Ovary (tissue), 9 donors: Measurements from ENCODE around the gene DENND1A. TPM values are rescaled to one million over a fixed set of nuclear protein-coding genes. Genes with fewer than 3 reads are reported as not detected.

ENCODE experiments used
- DNase-seq, 5 donors: peaks; one replicate each; pipeline ENCODE4 v3.0.0-alpha.2; 2019 to 2020
- H3K27ac ChIP-seq, 2 donors: fragments of 200-600 bp; one replicate each; pipeline versions ENCODE4 v1.5.1 to v1.8.0; 2019 to 2022
- H3K27me3 ChIP-seq: fragments of 200-600 bp; one replicate; pipeline ENCODE4 v1.8.0; 2022
- H3K36me3 ChIP-seq: fragments of 200-600 bp; sonication (generic); one replicate; pipeline ENCODE4 v1.5.1; 2019
- H3K4me1 ChIP-seq: one replicate; pipeline ENCODE4 v1.8.1; 2013; ENCODE audit warnings: mild to moderate bottlenecking, moderate library complexity; ENCODE audit not compliant: insufficient read depth
- H3K4me3 ChIP-seq: fragments of 200-600 bp; sonication (generic); one replicate; pipeline ENCODE4 v1.5.1; 2017
- H3K9me3 ChIP-seq, 2 donors: fragments of 200-600 bp in 1 of 2; sonication (generic) in 1 of 2; one replicate each; pipeline versions ENCODE4 v1.5.1 to v1.8.1; 2013 to 2019; ENCODE audit warnings: mild to moderate bottlenecking in 1 of 2, moderate library complexity in 1 of 2
- CTCF ChIP-seq, 3 donors: fragments of 450-650 bp in 2 of 3; fragments of 200-600 bp in 1 of 3; IDR thresholded peaks; one replicate each; pipeline versions ENCODE4 v1.5.1 to v1.8.0; 2016 to 2022; ENCODE audit warnings: antibody characterized with exemption in 3 of 3, mild to moderate bottlenecking in 1 of 3
- EP300 ChIP-seq: sonication (generic); formaldehyde crosslinking; IDR thresholded peaks from one replicate; pipeline ENCODE4 v1.6.1; 2017; ENCODE audit warnings: antibody characterized with exemption
- POLR2A ChIP-seq: fragments of 450-650 bp; IDR thresholded peaks from one replicate; pipeline ENCODE4 v1.6.1; 2017; ENCODE audit warnings: antibody characterized with exemption, mild to moderate bottlenecking, moderate library complexity
- WGBS, 3 donors: extraction: QIAGEN DNeasy Blood & Tissue Kit in 1 of 3; methylation state at CpG; one replicate each; pipeline versions ENCODE4 v1.1.5 to v1.1.7; 2013 to 2017; 5-methylcytosine and 5-hydroxymethylcytosine counted together
- intact Hi-C, 4 donors: fragments of 100-400 bp; cut with DNase I; formaldehyde crosslinking; loops; one replicate each; pipeline versions ENCODE4 v1.11.0 to v1.15.1; 2022 to 2023
- polyA plus RNA-seq, 2 donors: library from polyadenylated mRNA; stranded (reverse); fragments of 200-250 nt in 1 of 2; fragments of 350-450 nt in 1 of 2; fragmentation: Illumina TruSeq in 1 of 2; extraction: RNeasy Lipid Tissue Mini Kit (QIAGEN cat#74804) in 1 of 2; gene quantifications; one replicate each; pipeline ENCODE4 v1.2.3, GENCODE V29; 2013 to 2014
- total RNA-seq, 7 donors: library from RNA; depleted of rRNA in 2 of 7; stranded (reverse); fragments of >200 nt in 2 of 7; fragmentation: NEBNext Ultra II Directional in 3 of 7; extraction: Animal tissue kit (Norgen Biotek cat#: 25700) in 3 of 7; gene quantifications; one replicate each; pipeline versions ENCODE4 v1.1.0 to v1.2.4, GENCODE V29; 2016 to 2023
- donor health status: DM: no; HTN: no; CAD: no; lungs with moderate emphysema.
- donor health status: DM: no; HTN: no; CAD: no.
- donor health status: Bipolar disorder and iron deficiency.
- donor health status: DM: yes; HTN: yes; CAD: no.
- donor health status: DM: no; HTN: no; CAD: no.
- donor health status: DM: yes; HTN: yes; CAD: no.

The DENND1A gene
- total and polyA plus RNA-seq, 9 donors, result 10.4 to 24.5 (median 17.1) TPM

- no peaks in the 10 kb centered on the region for H3K9me3 ChIP-seq
- H3K4me1 ChIP-seq, result no peaks in the 10 kb centered on the region
- H3K36me3 ChIP-seq, result no peaks in the 10 kb centered on the region
- H3K4me3 ChIP-seq, result no peak overlapping the region
- H3K27me3 ChIP-seq, result no peaks in the 10 kb centered on the region
- 46 to 70% (median 48%) methylated on average over 7 of the region's 7 CpGs for WGBS, 3 donors
- no peak for TF ChIP-seq EP300
- no peak for TF ChIP-seq CTCF (IDR thresholded peaks at IDR 0.05)
- no peak for TF ChIP-seq POLR2A
- DNase-seq, result no peak
- intact Hi-C loops, result no loop called here
- H3K27ac ChIP-seq, result no peak overlapping the region
These were observed 133.1 kb downstream of the DENND1A start for GRCh38 chr9:123796618-123797484.

- no peak for DNase-seq
- Histone ChIP-seq H3K9me3 (no peaks in the 10 kb centered on the region), H3K27ac (no peak overlapping the region), H3K36me3 (no peaks in the 10 kb centered on the region), H3K27me3 (no peaks in the 10 kb centered on the region), H3K4me3 (no peak overlapping the region), H3K4me1 (no peaks in the 10 kb centered on the region)
- WGBS, 3 donors, result 98 to 99% (median 99%) methylated on average over 2 of the region's 2 CpGs
- TF ChIP-seq POLR2A (no peak), CTCF (IDR thresholded peaks at IDR 0.05) (no peak), EP300 (no peak)
- intact Hi-C loops, result no loop called here
These were observed 133.8 kb downstream of the DENND1A start for GRCh38 chr9:123796094-123796493.

GRCh38 chr9:123795336-123795735, 134.6 kb downstream of the DENND1A start:
- Histone ChIP-seq H3K27ac (no peak overlapping the region), H3K36me3 (no peaks in the 10 kb centered on the region), H3K9me3 (no peaks in the 10 kb centered on the region), H3K4me1 (no peaks in the 10 kb centered on the region), H3K27me3 (no peaks in the 10 kb centered on the region), H3K4me3 (no peak overlapping the region)
- intact Hi-C loops, result no loop called here
- TF ChIP-seq CTCF (IDR thresholded peaks at IDR 0.05), result no peak
- TF ChIP-seq EP300, result no peak
- TF ChIP-seq POLR2A, result no peak
- 97 to 99% (median 97%) methylated on average over 7 of the region's 7 CpGs for WGBS, 3 donors
- DNase-seq, result no peak

- 86 to 97% (median 96%) methylated on average over 4 of the region's 4 CpGs for WGBS, 3 donors
- Histone ChIP-seq H3K27ac (no peak overlapping the region), H3K9me3 (no peaks in the 10 kb centered on the region), H3K4me1 (no peaks in the 10 kb centered on the region), H3K27me3 (no peaks in the 10 kb centered on the region), H3K4me3 (no peak overlapping the region), H3K36me3 (no peaks in the 10 kb centered on the region)
- intact Hi-C loops, result no loop called here
- TF ChIP-seq POLR2A (no peak), EP300 (no peak), CTCF (IDR thresholded peaks at IDR 0.05) (no peak)
- DNase-seq, result no peak
These were observed 137.4 kb downstream of the DENND1A start for GRCh38 chr9:123792501-123792900.
